HPDE6-E6E7 (cell line): ENCODE results near the gene LEPROT.

Experiments
- DNase-seq: peaks from one replicate; pipeline ENCODE4 v3.0.0; 2011; ENCODE audit warnings: missing footprints; ENCODE audit errors: extremely low spot score

LEPROT gene

GRCh38 chr1:65412256-65412983 is 8.0 kb upstream of the LEPROT start:
- DNase-seq: no peak

- no peak for DNase-seq
Observed at GRCh38 chr1:65412984-65413375, 7.5 kb upstream of the LEPROT start.

- no peak for DNase-seq
Observed at GRCh38 chr1:65414538-65414937, 5.9 kb upstream of the LEPROT start.

- DNase-seq: no peak
Observed at GRCh38 chr1:65416767-65417166, 3.7 kb upstream of the LEPROT start.

- no peak for DNase-seq
Observed at GRCh38 chr1:65417729-65418128, 2.7 kb upstream of the LEPROT start.

- DNase-seq: no peak
Observed at GRCh38 chr1:65418522-65419185, 1.8 kb upstream of the LEPROT start.

GRCh38 chr1:65419681-65420589 is 533 bp upstream of the LEPROT start:
- peak; percentile 84 for DNase-seq

- DNase-seq: no peak
Observed at GRCh38 chr1:65421351-65422025, 1.0 kb downstream of the LEPROT start.

GRCh38 chr1:65422241-65423203 is 2.1 kb downstream of the LEPROT start:
- no peak for DNase-seq

GRCh38 chr1:65423884-65424572 is 3.6 kb downstream of the LEPROT start:
- peak; percentile 78 for DNase-seq

GRCh38 chr1:65424573-65424889 is 4.1 kb downstream of the LEPROT start:
- no peak for DNase-seq

GRCh38 chr1:65425006-65425405 is 4.5 kb downstream of the LEPROT start:
- DNase-seq: no peak

GRCh38 chr1:65425697-65426096 is 5.2 kb downstream of the LEPROT start:
- DNase-seq: no peak

- no peak for DNase-seq
Observed at GRCh38 chr1:65429078-65429477, 8.6 kb downstream of the LEPROT start.

- peak; percentile 68 for DNase-seq
Observed at GRCh38 chr1:65429806-65430205, 9.3 kb downstream of the LEPROT start.

GRCh38 chr1:65431111-65431705 is 10.7 kb downstream of the LEPROT start:
- DNase-seq: no peak

GRCh38 chr1:65432918-65433317 is 12.4 kb downstream of the LEPROT start:
- DNase-seq: no peak

GRCh38 chr1:65434255-65434654 is 13.8 kb downstream of the LEPROT start:
- no peak for DNase-seq

GRCh38 chr1:65434760-65435159 is 14.3 kb downstream of the LEPROT start:
- DNase-seq: no peak

- DNase-seq: no peak
Observed at GRCh38 chr1:65435987-65436386, 15.5 kb downstream of the LEPROT start.
